KBM-7 (cell line): ENCODE data around the gene IL31RA.
A peak's percentile ranks its signal among the peaks of the same experiment; 100 is the strongest.

Experiments used
- DNase-seq: peaks from one replicate; pipeline ENCODE4 v3.0.0-alpha.2; 2015
- in situ Hi-C: fragments of 300-500 bp; cut with MboI; formaldehyde crosslinking; loops from 2 replicates; pipeline ENCODE4 v1.14.3; 2020; ENCODE audit warnings: low sequenced_read_pairs, low pct_unique_long_range_greater_than_20kb, mixed read lengths

The IL31RA gene

GRCh38 chr5:55856516-55857246 is 5.5 kb downstream of the IL31RA start:
- in situ Hi-C loops: no loop called here
- DNase-seq: peak; percentile 72

- in situ Hi-C loops: no loop called here
Observed at GRCh38 chr5:55857247-55857640, 6.1 kb downstream of the IL31RA start.

GRCh38 chr5:55858104-55858503 is 6.9 kb downstream of the IL31RA start:
- in situ Hi-C loops: no loop called here

More at GRCh38 chr5:55857247-55857640, 6.1 kb downstream of the IL31RA start:
- no peak for DNase-seq

GRCh38 chr5:55860288-55860687 is 9.1 kb downstream of the IL31RA start:
- in situ Hi-C loops: no loop called here
- no peak for DNase-seq

More at GRCh38 chr5:55858104-55858503, 6.9 kb downstream of the IL31RA start:
- DNase-seq: no peak

- in situ Hi-C loops: no loop called here
- no peak for DNase-seq
Observed at GRCh38 chr5:55860709-55861108, 9.6 kb downstream of the IL31RA start.

GRCh38 chr5:55864606-55865541 is 13.7 kb downstream of the IL31RA start:
- DNase-seq: peak; percentile 36
- in situ Hi-C loops: no loop called here

- in situ Hi-C loops: no loop called here
- no peak for DNase-seq
Observed at GRCh38 chr5:55865831-55866230, 14.7 kb downstream of the IL31RA start.

GRCh38 chr5:55866485-55866884 is 15.3 kb downstream of the IL31RA start:
- in situ Hi-C loops: no loop called here
- DNase-seq: no peak

GRCh38 chr5:55866934-55867333 is 15.8 kb downstream of the IL31RA start:
- no peak for DNase-seq
- in situ Hi-C loops: no loop called here

- in situ Hi-C loops: no loop called here
- no peak for DNase-seq
Observed at GRCh38 chr5:55868846-55869245, 17.7 kb downstream of the IL31RA start.

- in situ Hi-C loops: no loop called here
Observed at GRCh38 chr5:55869847-55870246, 18.7 kb downstream of the IL31RA start.

GRCh38 chr5:55873234-55873633 is 22.1 kb downstream of the IL31RA start:
- in situ Hi-C loops: no loop called here
- DNase-seq: no peak

More at GRCh38 chr5:55869847-55870246, 18.7 kb downstream of the IL31RA start:
- no peak for DNase-seq

GRCh38 chr5:55877655-55878054 is 26.5 kb downstream of the IL31RA start:
- DNase-seq: no peak
- in situ Hi-C loops: no loop called here

GRCh38 chr5:55880453-55880852 is 29.3 kb downstream of the IL31RA start:
- no peak for DNase-seq
- in situ Hi-C loops: no loop called here

GRCh38 chr5:55885359-55885758 is 34.2 kb downstream of the IL31RA start:
- no peak for DNase-seq
- in situ Hi-C loops: no loop called here

GRCh38 chr5:55888205-55888604 is 37.0 kb downstream of the IL31RA start:
- in situ Hi-C loops: no loop called here
- DNase-seq: no peak

GRCh38 chr5:55892479-55892878 is 41.3 kb downstream of the IL31RA start:
- in situ Hi-C loops: no loop called here
- DNase-seq: no peak

- no peak for DNase-seq
- in situ Hi-C loops: no loop called here
Observed at GRCh38 chr5:55894135-55894534, 43.0 kb downstream of the IL31RA start.

GRCh38 chr5:55895346-55895745 is 44.2 kb downstream of the IL31RA start:
- in situ Hi-C loops: no loop called here

GRCh38 chr5:55896238-55896637 is 45.1 kb downstream of the IL31RA start:
- in situ Hi-C loops: no loop called here

More at GRCh38 chr5:55895346-55895745, 44.2 kb downstream of the IL31RA start:
- DNase-seq: no peak

More at GRCh38 chr5:55896238-55896637, 45.1 kb downstream of the IL31RA start:
- no peak for DNase-seq
